HG03575 (cell line): ENCODE measurements around the gene PLEKHA5.
"Not testable (repeated sequence)": the region's sequence is repeated elsewhere in the genome, so short reads cannot be mapped to it uniquely, and the experiment has no call there.

ENCODE experiments used
- ATAC-seq: cut with Tn5 transposase; IDR thresholded peaks from one replicate; pipeline ENCODE4 v1.9.1; 2021; ENCODE audit not compliant: unreplicated experiment, insufficient number of reproducible peaks, low FRiP score; ENCODE audit errors: extremely low read depth

PLEKHA5 gene

GRCh38 chr12:19161216-19161615 lies 31.7 kb downstream of the PLEKHA5 start:
- ATAC-seq, result no peak

- ATAC-seq, result no peak
These were observed 35.9 kb downstream of the PLEKHA5 start for GRCh38 chr12:19165451-19165850.

GRCh38 chr12:19166387-19166786 lies 36.9 kb downstream of the PLEKHA5 start:
- ATAC-seq, result no peak

- ATAC-seq, result no peak
These were observed 37.4 kb downstream of the PLEKHA5 start for GRCh38 chr12:19166956-19167355.

GRCh38 chr12:19167708-19168107 lies 38.2 kb downstream of the PLEKHA5 start:
- ATAC-seq, result no peak

GRCh38 chr12:19168644-19169043 lies 39.1 kb downstream of the PLEKHA5 start:
- ATAC-seq, result no peak

GRCh38 chr12:19169222-19169621 lies 39.7 kb downstream of the PLEKHA5 start:
- ATAC-seq, result no peak

- not testable (repeated sequence) for ATAC-seq
These were observed 40.8 kb downstream of the PLEKHA5 start for GRCh38 chr12:19170286-19170685.

GRCh38 chr12:19171731-19172130 lies 42.2 kb downstream of the PLEKHA5 start:
- ATAC-seq, result no peak

- no peak for ATAC-seq
These were observed 48.2 kb downstream of the PLEKHA5 start for GRCh38 chr12:19177754-19178153.

- ATAC-seq, result no peak
These were observed 50.5 kb downstream of the PLEKHA5 start for GRCh38 chr12:19179986-19180385.

- no peak for ATAC-seq
These were observed 52.3 kb downstream of the PLEKHA5 start for GRCh38 chr12:19181666-19182426.

- no peak for ATAC-seq
These were observed 53.7 kb downstream of the PLEKHA5 start for GRCh38 chr12:19183121-19183838.

GRCh38 chr12:19185262-19185929 lies 55.9 kb downstream of the PLEKHA5 start:
- no peak for ATAC-seq

GRCh38 chr12:19186722-19187661 lies 57.5 kb downstream of the PLEKHA5 start:
- ATAC-seq, result peak; percentile 53

GRCh38 chr12:19189522-19189921 lies 60.0 kb downstream of the PLEKHA5 start:
- ATAC-seq, result no peak

- no peak for ATAC-seq
These were observed 60.9 kb downstream of the PLEKHA5 start for GRCh38 chr12:19190292-19191031.

- ATAC-seq, result no peak
These were observed 61.6 kb downstream of the PLEKHA5 start for GRCh38 chr12:19191089-19191488.
